Kidney (tissue), 14 donors: ENCODE results near the gene KCNAB1. TPM values are rescaled to one million over a fixed set of nuclear protein-coding genes. Genes with fewer than 3 reads are reported as not detected.

Source experiments
- DNase-seq, 5 donors: peaks; one replicate each; pipeline ENCODE4 v3.0.0-alpha.2; 2013 to 2020
- FAIRE-seq: peaks from 2 replicates; lab custom pipeline; 2012; peaks lifted over from hg19 to GRCh38; lab: Jason Lieb, UNC
- H3K27ac ChIP-seq, 2 donors: one replicate each; pipeline ENCODE4 v1.7.0; 2013; ENCODE audit warnings: low read depth in 2 of 2, low read length in 2 of 2, inconsistent platforms in 1 of 2
- H3K27me3 ChIP-seq: one replicate; pipeline ENCODE4 v1.7.1; 2013; ENCODE audit warnings: low read length, inconsistent platforms; ENCODE audit not compliant: control insufficient read depth, insufficient read depth
- H3K36me3 ChIP-seq, 3 donors: one replicate each; pipeline versions ENCODE4 v1.7.0 to v1.7.1; 2013; ENCODE audit warnings: low read length in 3 of 3, control low read depth in 1 of 3, inconsistent platforms in 1 of 3; ENCODE audit not compliant: insufficient read depth in 3 of 3, control insufficient read depth in 2 of 3
- H3K4me1 ChIP-seq, 3 donors: one replicate each; pipeline versions ENCODE4 v1.7.0 to v1.7.1; 2013; ENCODE audit warnings: low read length in 3 of 3, inconsistent platforms in 1 of 3, low read depth in 1 of 3; ENCODE audit not compliant: control insufficient read depth in 2 of 3, insufficient read depth in 2 of 3
- H3K4me3 ChIP-seq, 3 donors: one replicate each; pipeline versions ENCODE4 v1.7.0 to v1.8.1; 2013; ENCODE audit warnings: low read length in 3 of 3, control low read depth in 1 of 3, inconsistent platforms in 1 of 3
- H3K9ac ChIP-seq, 3 donors: one replicate each; pipeline versions ENCODE4 v1.7.0 to v1.7.1; 2013; ENCODE audit warnings: low read length in 3 of 3, control low read depth in 1 of 3, inconsistent platforms in 1 of 3
- H3K9me3 ChIP-seq, 3 donors: one replicate each; pipeline versions ENCODE4 v1.7.0 to v1.7.1; 2013; ENCODE audit warnings: low read length in 3 of 3, control low read depth in 1 of 3, inconsistent platforms in 1 of 3; ENCODE audit not compliant: control insufficient read depth in 2 of 3, insufficient read depth in 1 of 3
- CTCF ChIP-seq: IDR thresholded peaks from 3 replicates; pipeline ENCODE4 v1.5.1; 2012; ENCODE audit warnings: mild to moderate bottlenecking, moderate library complexity, borderline replicate concordance; ENCODE audit not compliant: insufficient read depth; ENCODE audit errors: extremely low read depth
- intact Hi-C: fragments of 100-400 bp; cut with DNase I; formaldehyde crosslinking; loops from one replicate; pipeline ENCODE4 v1.11.1; 2022
- polyA plus RNA-seq: library from polyadenylated mRNA; stranded (reverse); fragments of 350-450 nt; fragmentation: Illumina TruSeq; extraction: RNeasy Lipid Tissue Mini Kit (QIAGEN cat#74804); gene quantifications from one replicate; pipeline ENCODE4 v1.2.3, GENCODE V29; 2014; ENCODE audit warnings: low read depth, low replicate concordance; ENCODE audit not compliant: insufficient read depth
- total RNA-seq: library from RNA; stranded (reverse); fragmentation: NEBNext Ultra II Directional; extraction: Animal tissue kit (Norgen Biotek cat#: 25700); gene quantifications from one replicate; pipeline ENCODE4 v1.2.1, GENCODE V29; 2021
- donor health status: control.
- donor health status: control.
- donor health status: control.
- donor health status: control.
- donor health status: control.
- donor health status: DM: yes; HTN: yes; CAD: no.
- donor health status: Normal renal cell carcinoma (clear cell type).

Gene KCNAB1
- total and polyA plus RNA-seq, 2 donors from 2014 or later: 1.7 to 6.6 TPM

GRCh38 chr3:156233876-156234275, 113.5 kb downstream of the KCNAB1 start:
- Histone ChIP-seq H3K9me3 (no peaks in the 10 kb centered on the region), H3K9ac (no peak overlapping the region), H3K4me3 (no peak overlapping the region), H3K27ac (no peak overlapping the region), H3K36me3 (no peaks in the 10 kb centered on the region), H3K4me1 (no peaks in the 10 kb centered on the region), H3K27me3 (no peaks in the 10 kb centered on the region)
- intact Hi-C loops: no loop called here
- no peak for TF ChIP-seq CTCF
- FAIRE-seq (no peak), DNase-seq (no peak)

GRCh38 chr3:156236556-156237260, 116.3 kb downstream of the KCNAB1 start:
- Histone ChIP-seq H3K9ac (no peak overlapping the region), H3K4me1 (no peaks in the 10 kb centered on the region), H3K36me3 (no peaks in the 10 kb centered on the region), H3K27ac (no peak overlapping the region), H3K4me3 (no peak overlapping the region), H3K9me3 (no peaks in the 10 kb centered on the region), H3K27me3 (no peaks in the 10 kb centered on the region)
- FAIRE-seq: no peak
- no peak for TF ChIP-seq CTCF
- intact Hi-C loops: no loop called here
- DNase-seq: no peak

- Histone ChIP-seq H3K9me3 (no peaks in the 10 kb centered on the region), H3K4me3 (no peak overlapping the region), H3K4me1 (no peaks in the 10 kb centered on the region), H3K9ac (no peak overlapping the region), H3K27me3 (no peaks in the 10 kb centered on the region), H3K36me3 (no peaks in the 10 kb centered on the region), H3K27ac (no peak overlapping the region)
- FAIRE-seq (no peak), DNase-seq (no peak)
- intact Hi-C loops: no loop called here
- TF ChIP-seq CTCF: no peak
Observed at GRCh38 chr3:156240642-156241041, 120.3 kb downstream of the KCNAB1 start.
